ENCODE measurements around the gene CHP1. TPM values are rescaled to one million over a fixed set of nuclear protein-coding genes. Genes with fewer than 3 reads are reported as not detected.

The CHP1 gene
- total and polyA plus RNA-seq, 9 of the 15 experiments (the other 6 are each of a cell fraction or from before 2014, with no cell fraction given) = 31.7 to 83.4 (median 67.6) TPM

GRCh38 chr15:41283653-41284426 lies 52.8 kb downstream of the CHP1 start (continued):
- peak; percentile 72 for TF ChIP-seq USF2 (CRISPR knock-in tag; IDR thresholded peaks at IDR 0.05)
- TF ChIP-seq SIN3A (IDR thresholded peaks at IDR 0.05; ENCODE audit: borderline replicate concordance in 2 of 2, control insufficient read depth in 1 of 2, low read depth in 2 of 2, low read length in 2 of 2) = peak; percentile 82 to 90; a peak in 3 of 4 replicates
- 0 out of 2 replicates have a peak, but pooled peaks have one; percentile 43 for TF ChIP-seq TCF15 (CRISPR knock-in tag; IDR thresholded peaks at IDR 0.05)
- TF ChIP-seq YY1 (IDR thresholded peaks at IDR 0.05; ENCODE audit: borderline replicate concordance in 1 of 3, control insufficient read depth in 1 of 3, extremely low read depth in 1 of 3, insufficient read depth in 3 of 3, insufficient read length in 1 of 3, insufficient replicate concordance in 2 of 3, low read depth in 1 of 3, low read length in 2 of 3) = peak; percentile 74 to 97 (median 93)
- no peak for TF ChIP-seq CBFB (CRISPR knock-in tag; IDR thresholded peaks at IDR 0.05)
- TF ChIP-seq ZBTB43 (CRISPR knock-in tag; IDR thresholded peaks at IDR 0.05) = peak; percentile 81; the same call in 1 of the 2 replicates
- TF ChIP-seq, protein P1, sequence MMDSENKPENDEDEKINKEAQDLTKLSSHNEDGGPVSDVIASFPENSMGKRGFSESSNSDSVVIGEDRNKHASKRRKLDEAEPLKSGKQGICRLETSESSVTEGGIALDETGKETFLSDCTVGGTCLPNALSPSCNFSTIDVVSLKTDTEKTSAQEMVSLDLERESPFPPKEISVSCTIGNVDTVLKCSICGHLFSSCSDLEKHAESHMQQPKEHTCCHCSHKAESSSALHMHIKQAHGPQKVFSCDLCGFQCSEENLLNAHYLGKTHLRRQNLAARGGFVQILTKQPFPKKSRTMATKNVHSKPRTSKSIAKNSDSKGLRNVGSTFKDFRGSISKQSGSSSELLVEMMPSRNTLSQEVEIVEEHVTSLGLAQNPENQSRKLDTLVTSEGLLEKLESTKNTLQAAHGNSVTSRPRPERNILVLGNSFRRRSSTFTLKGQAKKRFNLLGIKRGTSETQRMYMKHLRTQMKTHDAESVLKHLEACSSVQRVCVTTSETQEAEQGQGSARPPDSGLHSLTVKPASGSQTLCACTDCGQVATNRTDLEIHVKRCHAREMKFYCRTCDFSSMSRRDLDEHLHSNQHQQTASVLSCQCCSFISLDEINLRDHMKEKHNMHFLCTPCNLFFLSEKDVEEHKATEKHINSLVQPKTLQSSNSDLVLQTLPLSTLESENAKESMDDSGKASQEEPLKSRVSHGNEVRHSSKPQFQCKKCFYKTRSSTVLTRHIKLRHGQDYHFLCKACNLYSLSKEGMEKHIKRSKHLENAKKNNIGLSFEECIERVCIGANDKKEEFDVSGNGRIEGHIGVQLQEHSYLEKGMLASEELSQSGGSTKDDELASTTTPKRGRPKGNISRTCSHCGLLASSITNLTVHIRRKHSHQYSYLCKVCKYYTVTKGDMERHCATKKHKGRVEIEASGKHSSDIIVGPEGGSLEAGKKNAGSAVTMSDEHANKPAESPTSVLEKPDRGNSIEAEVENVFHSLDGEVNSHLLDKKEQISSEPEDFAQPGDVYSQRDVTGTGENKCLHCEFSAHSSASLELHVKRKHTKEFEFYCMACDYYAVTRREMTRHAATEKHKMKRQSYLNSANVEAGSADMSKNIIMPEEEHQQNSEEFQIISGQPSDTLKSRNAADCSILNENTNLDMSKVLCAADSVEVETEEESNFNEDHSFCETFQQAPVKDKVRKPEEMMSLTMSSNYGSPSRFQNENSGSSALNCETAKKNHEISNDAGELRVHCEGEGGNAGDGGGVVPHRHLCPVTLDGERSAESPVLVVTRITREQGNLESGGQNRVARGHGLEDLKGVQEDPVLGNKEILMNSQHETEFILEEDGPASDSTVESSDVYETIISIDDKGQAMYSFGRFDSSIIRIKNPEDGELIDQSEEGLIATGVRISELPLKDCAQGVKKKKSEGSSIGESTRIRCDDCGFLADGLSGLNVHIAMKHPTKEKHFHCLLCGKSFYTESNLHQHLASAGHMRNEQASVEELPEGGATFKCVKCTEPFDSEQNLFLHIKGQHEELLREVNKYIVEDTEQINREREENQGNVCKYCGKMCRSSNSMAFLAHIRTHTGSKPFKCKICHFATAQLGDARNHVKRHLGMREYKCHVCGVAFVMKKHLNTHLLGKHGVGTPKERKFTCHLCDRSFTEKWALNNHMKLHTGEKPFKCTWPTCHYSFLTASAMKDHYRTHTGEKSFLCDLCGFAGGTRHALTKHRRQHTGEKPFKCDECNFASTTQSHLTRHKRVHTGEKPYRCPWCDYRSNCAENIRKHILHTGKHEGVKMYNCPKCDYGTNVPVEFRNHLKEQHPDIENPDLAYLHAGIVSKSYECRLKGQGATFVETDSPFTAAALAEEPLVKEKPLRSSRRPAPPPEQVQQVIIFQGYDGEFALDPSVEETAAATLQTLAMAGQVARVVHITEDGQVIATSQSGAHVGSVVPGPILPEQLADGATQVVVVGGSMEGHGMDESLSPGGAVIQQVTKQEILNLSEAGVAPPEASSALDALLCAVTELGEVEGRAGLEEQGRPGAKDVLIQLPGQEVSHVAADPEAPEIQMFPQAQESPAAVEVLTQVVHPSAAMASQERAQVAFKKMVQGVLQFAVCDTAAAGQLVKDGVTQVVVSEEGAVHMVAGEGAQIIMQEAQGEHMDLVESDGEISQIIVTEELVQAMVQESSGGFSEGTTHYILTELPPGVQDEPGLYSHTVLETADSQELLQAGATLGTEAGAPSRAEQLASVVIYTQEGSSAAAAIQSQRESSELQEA (IDR thresholded peaks at IDR 0.05; ENCODE audit: low read depth) = peak; percentile 68; the same call in 1 of the 2 replicates
- no peak for TF ChIP-seq ZNF586 (CRISPR knock-in tag; conservative IDR thresholded peaks at IDR 0.05)
- TF ChIP-seq, protein P2, sequence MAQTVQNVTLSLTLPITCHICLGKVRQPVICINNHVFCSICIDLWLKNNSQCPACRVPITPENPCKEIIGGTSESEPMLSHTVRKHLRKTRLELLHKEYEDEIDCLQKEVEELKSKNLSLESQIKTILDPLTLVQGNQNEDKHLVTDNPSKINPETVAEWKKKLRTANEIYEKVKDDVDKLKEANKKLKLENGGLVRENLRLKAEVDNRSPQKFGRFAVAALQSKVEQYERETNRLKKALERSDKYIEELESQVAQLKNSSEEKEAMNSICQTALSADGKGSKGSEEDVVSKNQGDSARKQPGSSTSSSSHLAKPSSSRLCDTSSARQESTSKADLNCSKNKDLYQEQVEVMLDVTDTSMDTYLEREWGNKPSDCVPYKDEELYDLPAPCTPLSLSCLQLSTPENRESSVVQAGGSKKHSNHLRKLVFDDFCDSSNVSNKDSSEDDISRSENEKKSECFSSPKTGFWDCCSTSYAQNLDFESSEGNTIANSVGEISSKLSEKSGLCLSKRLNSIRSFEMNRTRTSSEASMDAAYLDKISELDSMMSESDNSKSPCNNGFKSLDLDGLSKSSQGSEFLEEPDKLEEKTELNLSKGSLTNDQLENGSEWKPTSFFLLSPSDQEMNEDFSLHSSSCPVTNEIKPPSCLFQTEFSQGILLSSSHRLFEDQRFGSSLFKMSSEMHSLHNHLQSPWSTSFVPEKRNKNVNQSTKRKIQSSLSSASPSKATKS (CRISPR knock-in tag; IDR thresholded peaks at IDR 0.05) = no peak
- peak; percentile 59 for TF ChIP-seq PHF20 (IDR thresholded peaks at IDR 0.05; ENCODE audit: partially characterized antibody)
- peak; percentile 31; the same call in 1 of the 2 replicates for TF ChIP-seq CEBPB (tag; IDR thresholded peaks at IDR 0.05)

Measured in K562 (cell line).